Right renal cortex interstitium (tissue), 3 donors: ENCODE results near the gene AMN1. TPM values are rescaled to one million over a fixed set of nuclear protein-coding genes. Genes with fewer than 3 reads are reported as not detected.

Source experiments
- DNase-seq, 3 donors: peaks; one replicate each; pipeline ENCODE4 v3.0.0-alpha.2; 2013; ENCODE audit warnings: low read depth in 3 of 3, low spot score in 2 of 3
- polyA plus RNA-seq, 3 donors: library from polyadenylated mRNA; unstranded; fragments of 120-200 nt; gene quantifications; one replicate each; pipeline ENCODE4 v1.2.1, GENCODE V29; 2013; ENCODE audit not compliant: insufficient read length in 3 of 3

The AMN1 gene
- polyA plus RNA-seq, 3 donors: 24.0 to 24.8 (median 24.7) TPM

DNA sequence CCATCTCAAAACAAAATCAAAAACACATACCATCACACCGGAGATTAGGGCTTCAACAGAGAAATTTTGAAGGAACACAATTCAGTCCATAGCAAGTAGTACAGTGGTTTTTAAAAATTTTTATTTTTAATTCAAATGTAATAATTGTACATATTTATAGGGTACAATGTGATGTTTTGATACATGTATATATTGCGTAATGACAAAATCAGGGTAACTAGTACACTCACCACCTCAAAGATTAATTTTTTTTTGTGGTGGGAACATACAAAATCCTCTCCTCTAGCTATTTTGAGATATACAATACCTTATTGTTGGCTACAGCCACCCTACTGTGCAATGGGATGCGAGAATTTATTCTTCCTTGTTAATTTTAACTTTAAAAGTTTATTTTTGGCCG lies 95.4 kb downstream of the AMN1 start:
- no peak for DNase-seq

DNA sequence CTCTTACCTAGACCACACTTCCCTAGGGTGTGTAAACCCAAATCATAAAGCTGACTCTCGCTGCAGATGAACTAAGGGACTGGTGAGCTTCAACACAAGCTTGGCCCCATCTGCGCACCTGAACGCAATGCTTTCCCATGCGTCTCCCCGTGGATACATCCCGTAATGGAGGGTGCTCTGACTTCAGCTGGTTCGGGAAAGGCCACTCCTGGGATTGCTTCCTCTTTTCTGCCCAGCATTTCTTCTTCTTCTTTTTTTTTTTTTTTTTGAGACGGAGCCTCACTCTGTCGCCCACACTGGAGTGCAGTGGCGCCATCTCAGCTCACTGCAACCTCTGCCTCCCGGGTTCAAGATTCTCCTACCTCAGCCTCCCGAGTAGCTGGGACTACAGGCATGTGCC lies 97.0 kb downstream of the AMN1 start:
- DNase-seq: no peak

DNA sequence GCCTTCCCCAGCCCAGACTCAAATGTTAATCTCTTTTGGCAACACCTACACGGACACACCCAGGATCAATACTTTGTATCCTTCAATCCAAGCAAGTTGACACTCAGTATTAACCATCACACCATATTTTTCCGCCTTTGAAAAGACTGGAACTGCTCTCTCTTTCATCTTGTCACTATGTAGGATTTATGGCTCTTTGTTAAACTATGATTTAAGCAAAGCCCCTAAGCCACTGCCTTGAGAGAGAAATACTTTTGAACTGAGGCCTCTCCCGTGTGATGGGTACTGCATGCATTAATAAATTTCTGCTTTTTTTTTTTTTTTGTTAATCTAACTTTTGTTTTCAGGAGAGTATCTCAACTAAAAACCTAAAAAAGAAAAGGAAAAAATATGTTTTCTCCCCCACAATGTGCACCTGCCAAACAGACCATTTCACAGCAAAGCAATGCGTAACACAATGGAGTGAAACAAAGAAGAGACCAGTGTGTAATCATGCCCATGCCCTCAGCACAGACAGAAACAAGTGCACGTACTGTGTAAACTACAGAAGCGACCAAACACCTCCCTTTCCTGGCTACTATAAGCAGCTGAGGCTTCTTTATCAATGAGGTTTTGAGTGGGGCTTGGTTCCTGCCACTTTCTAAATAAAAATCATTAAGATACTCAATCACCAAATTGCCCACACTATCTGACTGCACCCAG lies 97.6 kb downstream of the AMN1 start:
- no peak for DNase-seq

DNA sequence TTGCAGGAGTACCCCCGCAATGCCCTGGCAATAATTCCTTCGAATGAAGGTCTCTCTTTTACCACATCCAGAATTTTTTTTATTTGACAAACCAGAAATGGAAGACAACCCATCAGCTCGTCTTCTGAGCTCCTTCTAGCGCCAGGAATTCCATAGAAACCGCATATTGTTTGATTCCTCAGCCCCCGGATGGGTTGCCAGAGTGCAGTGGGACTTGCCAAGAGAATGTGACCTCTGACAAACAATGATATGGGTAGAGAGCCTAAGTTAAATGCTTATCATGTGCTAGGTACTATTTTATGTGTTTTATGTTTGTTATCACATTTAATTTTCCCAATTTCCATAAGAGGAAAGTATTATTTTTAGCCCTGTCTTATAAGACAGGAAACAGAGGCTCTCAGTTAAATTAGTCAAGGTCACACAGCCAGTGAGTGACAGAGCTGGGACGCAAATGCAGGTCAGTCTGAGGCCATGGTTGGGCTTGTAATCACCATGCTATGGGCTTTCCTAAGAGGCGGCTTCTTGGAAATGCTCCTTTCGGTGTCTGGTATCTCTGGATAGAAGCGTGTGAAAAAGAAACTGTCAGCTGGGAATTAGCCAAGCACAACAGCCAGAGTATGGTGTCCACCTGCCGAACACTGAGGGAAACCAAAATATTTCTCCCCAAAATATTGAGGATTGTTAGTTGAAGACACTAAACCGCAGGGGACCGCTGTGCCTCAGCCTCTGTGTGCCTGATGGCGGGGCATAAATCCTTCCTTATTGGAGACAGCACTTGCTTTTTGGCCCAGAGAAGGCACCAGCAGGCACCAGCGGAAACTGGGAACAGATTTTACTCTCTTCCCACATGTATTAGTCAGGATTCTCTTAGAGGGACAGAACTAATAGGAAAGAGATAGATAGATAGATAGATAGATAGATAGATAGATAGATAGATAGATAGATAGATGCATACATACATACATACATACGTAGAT lies 98.8 kb downstream of the AMN1 start:
- DNase-seq: peak in 1 of 3 donors; percentile 67

DNA sequence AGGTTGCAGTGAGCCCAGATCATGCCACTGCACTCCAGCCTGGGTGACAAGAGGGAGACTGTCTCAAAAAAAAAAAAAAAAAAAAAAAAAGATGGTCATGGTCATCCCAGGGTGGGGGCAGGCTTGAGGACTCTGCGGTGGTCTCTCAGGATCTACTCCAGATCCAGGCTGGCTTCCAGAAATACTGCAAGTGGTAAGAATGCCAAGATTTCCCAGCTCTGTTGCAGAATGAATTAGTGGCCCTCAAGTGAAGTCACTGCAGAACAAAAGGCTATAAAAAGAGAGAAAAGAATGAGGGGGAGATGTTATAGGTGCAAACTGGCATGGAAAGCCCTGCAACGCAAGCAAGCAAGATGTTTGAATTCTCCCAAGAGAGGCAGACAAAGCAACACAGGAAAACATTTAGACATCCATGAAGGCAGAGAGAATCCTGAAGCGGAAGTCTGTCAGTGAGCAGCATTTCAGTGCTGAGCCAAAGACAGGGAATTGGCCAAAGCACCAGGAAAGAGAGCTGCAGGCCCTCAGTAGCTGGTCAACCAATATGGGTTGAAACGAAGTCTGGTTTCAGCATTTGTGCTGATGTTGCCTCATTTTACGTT lies 101.3 kb downstream of the AMN1 start:
- DNase-seq: no peak

DNA sequence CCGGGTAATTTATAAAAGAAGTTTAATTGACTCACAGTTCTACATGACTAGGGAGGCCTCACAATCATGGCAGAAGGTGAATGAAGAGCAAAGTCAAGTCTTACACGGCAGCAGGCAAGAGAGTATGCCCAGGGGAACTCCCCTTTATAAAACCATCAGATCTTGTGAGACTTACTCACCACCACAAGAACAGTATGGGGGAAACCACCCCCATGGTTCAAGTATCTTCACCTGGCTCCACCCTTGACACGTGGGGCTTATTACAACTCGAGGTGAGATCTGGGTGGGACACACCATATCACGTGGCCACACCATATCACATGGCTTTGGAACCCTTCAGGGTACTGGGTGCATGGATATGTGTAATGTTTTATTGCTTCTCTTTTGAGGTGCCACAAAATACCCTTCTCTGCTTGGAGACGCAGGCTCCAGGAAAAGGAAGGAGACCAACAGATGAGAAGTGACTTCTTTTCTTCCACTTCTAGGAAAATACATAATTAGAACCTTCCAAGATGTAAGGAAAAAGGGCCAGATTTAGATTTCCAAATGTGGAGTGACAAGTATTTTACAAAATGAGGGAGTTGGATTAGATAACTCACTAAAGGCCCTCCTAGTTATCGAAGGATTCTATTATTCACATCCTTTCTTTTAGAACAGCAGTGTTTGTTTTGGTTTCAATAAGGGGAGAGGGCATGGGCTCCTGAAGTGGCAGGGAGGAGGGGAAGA lies 102.4 kb downstream of the AMN1 start:
- no peak for DNase-seq

DNA sequence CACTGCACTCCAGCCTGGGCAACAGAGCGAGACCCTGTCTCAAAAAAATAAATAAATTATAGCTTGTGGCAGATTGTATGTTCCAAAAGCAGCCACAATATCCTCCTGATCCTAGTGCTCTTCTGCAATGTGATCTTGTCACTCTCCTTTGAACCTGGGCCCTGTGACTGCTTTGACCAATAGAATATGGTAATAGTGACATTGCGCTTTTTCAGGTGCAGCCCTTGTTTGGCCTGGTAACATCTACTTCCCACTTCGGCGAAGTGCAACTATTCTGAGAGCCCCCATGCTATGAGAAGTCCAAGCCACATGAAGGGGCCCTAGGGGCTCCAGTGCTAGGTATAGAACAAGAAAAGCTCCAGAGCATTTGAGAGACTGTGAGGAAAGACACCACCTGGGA lies 106.8 kb downstream of the AMN1 start:
- no peak for DNase-seq

Other genes starting within 250 kb of the AMN1 start
- 10 to 100 TPM; 26.9 to 32.1 (median 28.4) TPM for gene DENND5B, start 137.9 kb downstream of the AMN1 start, polyA plus RNA-seq
- 1 to 10 TPM; 4.5 to 4.8 (median 4.6) TPM for gene ETFBKMT, start 69.3 kb downstream of the AMN1 start, polyA plus RNA-seq
- 10 to 100 TPM; 51.3 to 61.0 (median 54.9) TPM for gene RESF1, start 230.4 kb upstream of the AMN1 start, polyA plus RNA-seq